CD14-positive monocyte (primary cell): ENCODE data around the gene RBBP6. TPM values are rescaled to one million over a fixed set of nuclear protein-coding genes. Genes with fewer than 3 reads are reported as not detected.

Experiments
- DNase-seq, 3 donors: peaks; one replicate each; pipeline ENCODE4 v3.0.0-alpha.2; 2011 to 2022
- H2AFZ ChIP-seq: 2 replicates; pipeline ENCODE4 v1.6.0; 2012; ENCODE audit warnings: mild to moderate bottlenecking, low read depth, low read length, inconsistent platforms; ENCODE audit not compliant: insufficient read depth, poor library complexity, severe bottlenecking
- H3K27ac ChIP-seq, 2 donors: 1 replicate in 1 of 2; 2 replicates in 1 of 2; pipeline ENCODE4 v1.5.1; 2012 to 2013; ENCODE audit warnings: low read length in 2 of 2, control low read depth in 1 of 2, inconsistent platforms in 1 of 2, low read depth in 1 of 2, mild to moderate bottlenecking in 1 of 2
- H3K27me3 ChIP-seq, 2 donors: one replicate each; pipeline versions ENCODE4 v1.6.0 to v1.6.1; 2011 to 2013; ENCODE audit warnings: low read length in 2 of 2; ENCODE audit not compliant: control insufficient read depth in 2 of 2, insufficient read depth in 2 of 2
- H3K36me3 ChIP-seq, 2 donors: replicated peaks in 1 of 2; 1 replicate in 1 of 2; 2 replicates in 1 of 2; pipeline versions ENCODE4 v1.5.1 to v1.6.1; 2012 to 2013; ENCODE audit warnings: low read length in 2 of 2, control low read depth in 1 of 2, inconsistent platforms in 1 of 2, mild to moderate bottlenecking in 1 of 2; ENCODE audit not compliant: insufficient read depth in 2 of 2, control insufficient read depth in 1 of 2
- H3K4me1 ChIP-seq, 2 donors: 1 replicate in 1 of 2; 2 replicates in 1 of 2; pipeline versions ENCODE4 v1.5.1 to v1.6.1; 2012 to 2013; ENCODE audit warnings: low read length in 2 of 2, control low read depth in 1 of 2, inconsistent platforms in 1 of 2, mild to moderate bottlenecking in 1 of 2, moderate library complexity in 1 of 2; ENCODE audit not compliant: insufficient read depth in 2 of 2, control insufficient read depth in 1 of 2
- H3K4me2 ChIP-seq: replicated peaks from 2 replicates; pipeline ENCODE3; 2012; ENCODE audit warnings: low read length, moderate library complexity, mild to moderate bottlenecking; ENCODE audit not compliant: poor library complexity, severe bottlenecking; ENCODE audit errors: extremely low read depth
- H3K4me3 ChIP-seq, 3 experiments: fragments of 200-600 bp in 1 of 3; sonication (generic) in 1 of 3; replicated peaks in 1 of 3; 1 replicate in 2 of 3; 2 replicates in 1 of 3; pipeline ENCODE4 v1.5.1; 2011 to 2013; ENCODE audit warnings: low read length in 3 of 3, mild to moderate bottlenecking in 3 of 3, control low read depth in 2 of 3, low read depth in 2 of 3, inconsistent platforms in 1 of 3, moderate library complexity in 1 of 3
- H3K79me2 ChIP-seq: 2 replicates; pipeline ENCODE4 v1.6.0; 2012; ENCODE audit warnings: mild to moderate bottlenecking, control low read depth, inconsistent platforms, low read length, moderate library complexity; ENCODE audit not compliant: insufficient read depth
- H3K9ac ChIP-seq: 2 replicates; pipeline ENCODE4 v1.6.0; 2017; ENCODE audit warnings: low read length, mild to moderate bottlenecking; ENCODE audit not compliant: insufficient read depth, poor library complexity, severe bottlenecking
- H3K9me3 ChIP-seq, 2 donors: replicated peaks in 1 of 2; 1 replicate in 1 of 2; 2 replicates in 1 of 2; pipeline versions ENCODE4 v1.5.1 to v1.6.1; 2012 to 2013; ENCODE audit warnings: low read length in 2 of 2, control low read depth in 1 of 2; ENCODE audit not compliant: control insufficient read depth in 1 of 2, insufficient read depth in 1 of 2
- H4K20me1 ChIP-seq: 2 replicates; pipeline ENCODE4 v1.6.0; 2012; ENCODE audit warnings: mild to moderate bottlenecking, low read length, control low read depth, moderate library complexity; ENCODE audit not compliant: insufficient read depth
- H3K27ac Mint-ChIP-seq, 7 donors: one replicate each; pipeline ENCODE4 v1.8.0; 2020; ENCODE audit warnings: mild to moderate bottlenecking in 7 of 7, mixed read lengths in 7 of 7, moderate library complexity in 6 of 7, inconsistent platforms in 2 of 7
- H3K27me3 Mint-ChIP-seq, 3 donors: one replicate each; pipeline ENCODE4 v1.8.0; 2021 to 2022; ENCODE audit warnings: low read depth in 3 of 3, mild to moderate bottlenecking in 3 of 3, mixed read lengths in 3 of 3, moderate library complexity in 3 of 3, inconsistent platforms in 1 of 3
- H3K36me3 Mint-ChIP-seq, 2 donors: one replicate each; pipeline ENCODE4 v1.8.0; 2020; ENCODE audit warnings: mixed read lengths in 2 of 2, inconsistent platforms in 1 of 2, mild to moderate bottlenecking in 1 of 2
- H3K4me1 Mint-ChIP-seq: one replicate; pipeline ENCODE4 v1.8.0; 2020; ENCODE audit warnings: mild to moderate bottlenecking, mixed read lengths
- H3K4me3 Mint-ChIP-seq, 2 donors: one replicate each; pipeline ENCODE4 v1.8.0; 2020; ENCODE audit warnings: mild to moderate bottlenecking in 2 of 2, mixed read lengths in 2 of 2, moderate library complexity in 1 of 2
- H3K9me3 Mint-ChIP-seq, 7 donors: one replicate each; pipeline ENCODE4 v1.8.0; 2020 to 2022; ENCODE audit warnings: mixed read lengths in 7 of 7, mild to moderate bottlenecking in 6 of 7, moderate library complexity in 6 of 7, inconsistent platforms in 2 of 7
- CTCF ChIP-seq: fragments of 200-600 bp; IDR thresholded peaks from one replicate; pipeline ENCODE4 v1.8.0; 2022; ENCODE audit warnings: antibody characterized with exemption, mild to moderate bottlenecking
- WGBS: methylation state at CpG from one replicate; pipeline ENCODE4 v1.1.5; 2013; ENCODE audit warnings: missing lambda C conversion rate; ENCODE audit not compliant: insufficient coverage; 5-methylcytosine and 5-hydroxymethylcytosine counted together
- intact Hi-C, 2 donors: fragments of 100-400 bp; cut with micrococcal nuclease; formaldehyde crosslinking; loops; one replicate each; pipeline versions ENCODE4 v1.15.0 to v1.15.1; 2023
- polyA plus RNA-seq, 3 donors: library from polyadenylated mRNA; depleted of rRNA in 1 of 3; unstranded in 2 of 3; stranded (reverse) in 1 of 3; fragments of 300-500 nt in 2 of 3; fragments of >200 nt in 1 of 3; fragmentation: Illumina TruSeq in 2 of 3; gene quantifications; 1 replicate in 2 of 3; 2 replicates in 1 of 3; pipeline ENCODE4 v1.2.3, GENCODE V29; 2012 to 2021

Gene RBBP6
- polyA plus RNA-seq, 3 donors: 13.2 to 85.2 (median 20.1) TPM

GRCh38 chr16:24507959-24508480 is 31.3 kb upstream of the RBBP6 start:
- no peak overlapping the region for H2AFZ ChIP-seq
- DNase-seq: no peak
- H3K4me3 Mint-ChIP-seq: no peak overlapping the region
- no peak overlapping the region for H3K4me2 ChIP-seq
- H3K79me2 ChIP-seq: no peaks in the 10 kb centered on the region
- H3K27ac ChIP-seq: no peak overlapping the region
- no peak overlapping the region for H3K9ac ChIP-seq
- peaks cover 1% of the 10 kb centered on the region for H3K4me1 Mint-ChIP-seq
- peaks cover 6 to 12% (median 6%) of the 10 kb centered on the region in 3 donors for H3K27me3 Mint-ChIP-seq
- no peaks in the 10 kb centered on the region for H3K36me3 ChIP-seq
- H4K20me1 ChIP-seq: no peaks in the 10 kb centered on the region
- H3K4me3 ChIP-seq: no peak overlapping the region
- no peaks in the 10 kb centered on the region for H3K27me3 ChIP-seq
- H3K9me3 ChIP-seq: no peaks in the 10 kb centered on the region
- intact Hi-C loops: loop anchor here (10.0 kb wide), 2 partner anchors 703 to 773 kb away; no protein-coding TSS in a partner anchor
- no CpG with 5 or more reads among the region's 5 CpGs for WGBS
- H3K9me3 Mint-ChIP-seq: no peaks in the 10 kb centered on the region
- H3K4me1 ChIP-seq: no peaks in the 10 kb centered on the region
- H3K36me3 Mint-ChIP-seq: no peaks in the 10 kb centered on the region
- no peak for TF ChIP-seq CTCF
- no peak overlapping the region for H3K27ac Mint-ChIP-seq

- Histone ChIP-seq H2AFZ (no peak overlapping the region), H3K4me3 (no peak overlapping the region), H3K4me1 (no peaks in the 10 kb centered on the region), H4K20me1 (no peaks in the 10 kb centered on the region), H3K4me2 (no peak overlapping the region), H3K36me3 (no peaks in the 10 kb centered on the region), H3K9me3 (no peaks in the 10 kb centered on the region), H3K79me2 (no peaks in the 10 kb centered on the region), H3K9ac (no peak overlapping the region), H3K27me3 (no peaks in the 10 kb centered on the region), H3K27ac (no peak overlapping the region)
- Mint-ChIP-seq H3K27me3 (peaks cover 6 to 13% (median 7%) of the 10 kb centered on the region in 3 donors), H3K36me3 (no peaks in the 10 kb centered on the region), H3K4me3 (no peak overlapping the region), H3K27ac (no peak overlapping the region), H3K4me1 (peaks cover 1% of the 10 kb centered on the region), H3K9me3 (no peaks in the 10 kb centered on the region)
- 93% methylated on average over 2 of the region's 3 CpGs for WGBS
- intact Hi-C loops: loop anchor here (10.0 kb wide), 2 partner anchors 704 to 774 kb away; no protein-coding TSS in a partner anchor
- DNase-seq: no peak
- TF ChIP-seq CTCF: no peak
Observed at GRCh38 chr16:24508614-24509013, 30.8 kb upstream of the RBBP6 start.
